ENCODE measurements around the gene SLC2A4RG.

The SLC2A4RG gene

DNA sequence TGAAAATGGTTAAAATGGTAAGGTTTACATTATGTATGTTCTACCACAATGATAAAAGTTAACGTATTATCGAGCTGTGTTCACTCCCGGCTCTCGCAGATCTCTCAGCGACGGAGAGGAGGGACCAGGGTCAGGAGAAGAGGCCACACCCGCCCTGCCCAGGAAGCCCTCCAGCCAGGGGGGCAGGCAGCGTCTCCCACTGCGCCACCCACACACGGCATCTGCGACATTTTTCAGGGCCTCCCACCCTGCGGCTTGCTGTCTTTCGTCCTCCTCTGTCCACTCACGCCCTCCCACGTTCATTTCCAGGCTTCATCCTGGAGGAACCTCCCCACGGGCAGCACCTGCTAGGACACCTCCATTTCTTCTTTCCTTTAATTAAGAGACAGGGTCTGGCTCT is 48.2 kb downstream of the SLC2A4RG start:
- no peak for TF ChIP-seq CTCF (IDR thresholded peaks at IDR 0.05; ENCODE audit: insufficient read depth, missing control alignments)
- FAIRE-seq, result no peak
- DNase-seq (ENCODE audit: insufficient read length, low spot score), result no peak

- DNase-seq (ENCODE audit: insufficient read length, low spot score), result no peak
- TF ChIP-seq CTCF (IDR thresholded peaks at IDR 0.05; ENCODE audit: insufficient read depth, missing control alignments), result no peak
- no peak for FAIRE-seq
Observed at GRCh38 chr20:63789836-63790571, 50.4 kb downstream of the SLC2A4RG start.

DNA sequence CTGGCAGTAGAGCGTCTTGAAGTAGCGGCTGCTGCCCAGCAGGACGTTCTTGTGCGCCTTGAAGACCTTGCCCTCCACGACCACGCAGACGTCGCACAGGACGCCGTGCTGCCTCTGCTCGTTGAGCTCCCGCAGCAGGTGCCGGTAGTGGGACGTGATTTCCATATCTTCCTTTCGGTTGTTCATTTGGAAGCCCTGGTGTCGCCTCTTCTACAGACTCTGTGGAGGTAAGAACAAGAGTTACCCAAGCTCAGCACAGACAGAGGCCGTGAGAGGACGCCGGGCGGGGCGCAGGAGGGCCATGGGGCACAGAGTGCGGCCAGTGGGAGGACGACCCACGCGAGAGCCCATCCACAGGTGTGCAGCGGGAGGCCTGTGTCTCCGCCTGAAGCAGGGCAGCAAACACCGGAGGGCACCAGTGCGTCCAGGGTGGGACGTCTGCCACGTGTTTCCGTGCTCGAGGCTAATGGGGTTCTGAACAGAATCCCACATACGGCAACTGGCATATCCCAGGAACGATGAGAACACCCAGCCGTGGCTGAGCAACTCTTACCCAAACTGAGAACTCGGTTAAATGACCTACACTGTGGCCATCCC is 51.1 kb downstream of the SLC2A4RG start:
- no peak for FAIRE-seq
- TF ChIP-seq CTCF (IDR thresholded peaks at IDR 0.05; ENCODE audit: insufficient read depth, missing control alignments), result no peak
- DNase-seq (ENCODE audit: insufficient read length, low spot score), result no peak

GRCh38 chr20:63791497-63792156 is 52.1 kb downstream of the SLC2A4RG start:
- FAIRE-seq, result no peak

DNA sequence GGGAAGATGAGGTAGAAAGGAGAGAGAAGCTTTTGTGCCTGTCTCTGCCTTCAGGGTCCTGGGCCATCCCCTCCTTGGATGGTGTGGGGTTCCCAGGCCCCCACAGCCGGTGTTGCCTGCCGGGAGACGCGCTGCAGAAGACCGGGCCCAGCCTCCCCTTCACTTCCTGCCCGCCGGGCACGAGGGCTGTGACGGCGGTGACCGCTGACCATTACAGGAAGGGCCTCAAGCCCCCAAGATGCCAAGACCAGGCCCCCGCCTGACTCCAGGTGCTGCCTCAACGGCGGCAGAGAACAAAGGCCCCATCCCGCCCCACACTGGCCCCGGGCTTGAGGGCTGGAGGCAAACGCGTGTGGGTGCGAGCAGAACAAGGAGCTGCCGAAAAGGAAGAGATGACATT is 53.3 kb downstream of the SLC2A4RG start:
- DNase-seq (ENCODE audit: insufficient read length, low spot score) (no peak), FAIRE-seq (no peak)
- TF ChIP-seq CTCF (IDR thresholded peaks at IDR 0.05; ENCODE audit: insufficient read depth, missing control alignments), result no peak

More at GRCh38 chr20:63791497-63792156, 52.1 kb downstream of the SLC2A4RG start:
- no peak for TF ChIP-seq CTCF (IDR thresholded peaks at IDR 0.05; ENCODE audit: insufficient read depth, missing control alignments)
- no peak for DNase-seq (ENCODE audit: insufficient read length, low spot score)
